Measurements from ENCODE around the gene ANKRD13D. TPM values are rescaled to one million over a fixed set of nuclear protein-coding genes. Genes with fewer than 3 reads are reported as not detected.
A peak's percentile ranks its signal among the peaks of the same experiment; 100 is the strongest.

The ANKRD13D gene
- polyA plus RNA-seq, 2 donors, result 36.8 to 87.3 TPM

DNA sequence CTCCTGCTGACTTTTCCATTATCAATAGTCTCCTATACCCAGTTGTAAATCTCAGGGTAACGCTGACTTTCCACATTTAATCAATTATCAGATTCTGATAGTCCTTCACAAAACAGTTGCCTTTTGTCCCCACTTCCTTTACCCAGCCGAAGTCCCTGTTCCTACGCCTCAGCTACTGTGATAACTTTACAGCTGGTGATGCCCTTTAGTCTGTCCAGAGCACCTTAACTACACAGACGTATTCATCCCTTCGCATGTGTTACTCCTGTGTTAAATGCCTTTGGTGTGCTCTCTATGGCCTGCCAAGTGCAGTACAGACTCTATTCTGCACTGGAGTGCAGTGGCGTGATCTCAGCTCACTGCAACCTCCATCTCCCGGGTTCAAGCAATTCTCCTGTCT lies 34.4 kb downstream of the ANKRD13D start:
- Histone ChIP-seq H3K4me3 (ENCODE audit: low read depth in 1 of 2, low read length in 2 of 2) (no peak overlapping the region), H3K36me3 (ENCODE audit: control insufficient read depth in 2 of 2, insufficient read depth in 2 of 2, low read length in 1 of 2) (peaks cover 0 to 7% of the 10 kb centered on the region in 2 donors), H3K27me3 (ENCODE audit: control insufficient read depth in 1 of 2, insufficient read depth in 2 of 2, low read length in 2 of 2) (no peaks in the 10 kb centered on the region), H3K9me3 (ENCODE audit: control insufficient read depth in 2 of 2, insufficient read depth in 1 of 2, low read depth in 1 of 2, low read length in 1 of 2) (no peaks in the 10 kb centered on the region), H3K27ac (ENCODE audit: low read depth in 2 of 2, low read length in 1 of 2) (no peak overlapping the region), H3K4me1 (ENCODE audit: control insufficient read depth in 2 of 2, insufficient read depth in 2 of 2, low read length in 1 of 2) (peaks cover 0 to 2% of the 10 kb centered on the region in 2 donors)
- 84 to 90% methylated on average over 7 of the region's 7 CpGs for WGBS, 2 donors

- Histone ChIP-seq H3K36me3 (ENCODE audit: control insufficient read depth in 2 of 2, insufficient read depth in 2 of 2, low read length in 1 of 2) (peaks cover 0 to 2% of the 10 kb centered on the region in 2 donors), H3K27me3 (ENCODE audit: control insufficient read depth in 1 of 2, insufficient read depth in 2 of 2, low read length in 2 of 2) (no peaks in the 10 kb centered on the region), H3K9me3 (ENCODE audit: control insufficient read depth in 2 of 2, insufficient read depth in 1 of 2, low read depth in 1 of 2, low read length in 1 of 2) (no peaks in the 10 kb centered on the region), H3K4me3 (ENCODE audit: low read depth in 1 of 2, low read length in 2 of 2) (no peak overlapping the region), H3K27ac (ENCODE audit: low read depth in 2 of 2, low read length in 1 of 2) (no peak overlapping the region), H3K4me1 (ENCODE audit: control insufficient read depth in 2 of 2, insufficient read depth in 2 of 2, low read length in 1 of 2) (no peaks in the 10 kb centered on the region)
- WGBS, 2 donors, result 77 to 78% methylated on average over 6 of the region's 6 CpGs
These were observed 43.1 kb downstream of the ANKRD13D start for GRCh38 chr11:67332081-67332691.

DNA sequence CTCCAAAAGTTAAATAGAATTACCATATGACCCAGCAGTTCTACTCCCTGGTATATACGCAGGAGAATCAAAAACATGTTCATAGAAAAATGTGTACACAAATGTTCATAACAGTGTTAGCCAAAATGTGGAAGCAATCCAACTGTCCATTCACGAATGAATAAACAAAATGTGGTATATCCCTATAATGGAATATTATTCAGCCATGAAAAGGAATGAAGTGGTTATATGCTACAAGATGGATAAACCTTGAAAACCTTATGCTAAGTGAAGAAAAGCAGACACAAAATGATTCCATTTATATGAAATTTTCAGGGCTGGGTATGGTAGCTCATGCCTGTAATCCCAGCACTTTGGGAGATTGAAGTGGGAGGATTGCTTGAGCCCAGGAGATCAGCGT lies 48.2 kb downstream of the ANKRD13D start:
- no peak overlapping the region for H3K27ac ChIP-seq (ENCODE audit: low read depth in 2 of 2, low read length in 1 of 2)
- peaks cover 0 to 2% of the 10 kb centered on the region in 2 donors for H3K36me3 ChIP-seq (ENCODE audit: control insufficient read depth in 2 of 2, insufficient read depth in 2 of 2, low read length in 1 of 2)
- H3K4me3 ChIP-seq (ENCODE audit: low read depth in 1 of 2, low read length in 2 of 2), result no peak overlapping the region
- H3K4me1 ChIP-seq (ENCODE audit: control insufficient read depth in 2 of 2, insufficient read depth in 2 of 2, low read length in 1 of 2), result no peaks in the 10 kb centered on the region
- WGBS, 2 donors, result 94% methylated on average over 3 of the region's 3 CpGs
- no peaks in the 10 kb centered on the region for H3K9me3 ChIP-seq (ENCODE audit: control insufficient read depth in 2 of 2, insufficient read depth in 1 of 2, low read depth in 1 of 2, low read length in 1 of 2)
- H3K27me3 ChIP-seq (ENCODE audit: control insufficient read depth in 1 of 2, insufficient read depth in 2 of 2, low read length in 2 of 2), result no peaks in the 10 kb centered on the region

DNA sequence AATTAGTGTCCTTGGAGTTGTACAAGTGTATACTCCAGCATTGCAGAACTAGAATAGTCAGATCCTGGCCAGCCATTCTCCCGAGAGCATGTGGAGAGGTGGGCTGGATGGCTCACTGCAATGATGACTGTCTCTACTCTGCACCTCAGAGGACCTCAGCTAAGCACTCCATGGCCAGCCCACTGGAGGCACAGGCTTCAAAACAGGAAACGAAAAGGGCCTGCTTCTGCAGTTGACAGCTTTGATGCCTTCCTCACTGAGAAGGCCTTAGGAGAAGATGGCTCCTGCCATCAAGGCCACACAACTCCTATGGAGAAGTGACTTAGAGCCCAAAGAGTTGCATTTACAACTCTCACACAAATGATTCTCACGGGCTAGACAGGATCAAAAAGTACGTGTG lies 55.2 kb downstream of the ANKRD13D start:
- no peaks in the 10 kb centered on the region for H3K9me3 ChIP-seq (ENCODE audit: control insufficient read depth in 2 of 2, insufficient read depth in 1 of 2, low read depth in 1 of 2, low read length in 1 of 2)
- peak overlapping the region; percentile 85 to 94 for H3K27ac ChIP-seq (ENCODE audit: low read depth in 2 of 2, low read length in 1 of 2)
- H3K4me1 ChIP-seq (ENCODE audit: control insufficient read depth in 2 of 2, insufficient read depth in 2 of 2, low read length in 1 of 2), result no peaks in the 10 kb centered on the region
- 78 to 81% methylated on average over 4 of the region's 4 CpGs for WGBS, 2 donors
- H3K27me3 ChIP-seq (ENCODE audit: control insufficient read depth in 1 of 2, insufficient read depth in 2 of 2, low read length in 2 of 2), result no peaks in the 10 kb centered on the region
- no peaks in the 10 kb centered on the region for H3K36me3 ChIP-seq (ENCODE audit: control insufficient read depth in 2 of 2, insufficient read depth in 2 of 2, low read length in 1 of 2)
- H3K4me3 ChIP-seq (ENCODE audit: low read depth in 1 of 2, low read length in 2 of 2), result no peak overlapping the region

DNA sequence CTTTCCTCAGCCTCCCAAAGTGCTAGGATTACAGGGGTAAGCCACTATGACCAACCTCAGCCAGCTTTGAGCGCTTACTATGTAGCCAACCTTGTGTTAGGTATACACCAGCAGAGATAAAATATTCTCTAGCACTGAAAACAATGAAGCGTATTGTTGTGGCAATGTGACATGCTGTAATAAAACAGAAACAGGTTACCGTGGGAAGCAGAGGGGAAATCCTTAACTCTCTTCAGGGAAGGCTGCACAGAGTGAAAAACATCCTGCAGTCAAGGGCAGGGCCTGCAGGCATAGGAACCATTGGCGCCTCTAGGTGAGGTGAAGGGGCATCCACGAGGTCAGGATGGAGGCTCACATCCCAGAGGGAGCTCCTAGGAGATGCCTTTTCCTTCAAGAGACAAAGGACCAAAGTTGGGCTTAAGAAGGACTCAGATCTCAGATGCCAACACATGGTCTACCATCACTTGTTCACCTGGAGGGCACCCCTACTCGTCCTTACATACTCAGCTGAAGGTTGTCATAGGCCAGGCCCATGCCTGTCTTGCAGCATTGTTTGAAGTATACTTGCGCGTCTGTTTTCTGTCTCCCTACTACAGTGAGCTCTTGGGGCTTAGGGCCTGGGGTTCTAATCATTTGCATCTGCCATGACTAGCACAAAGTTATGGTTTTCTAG lies 56.3 kb downstream of the ANKRD13D start:
- peak overlapping the region; percentile 85 to 94 for H3K27ac ChIP-seq (ENCODE audit: low read depth in 2 of 2, low read length in 1 of 2)
- 49 to 55% methylated on average over 8 of the region's 8 CpGs for WGBS, 2 donors
- H3K4me1 ChIP-seq (ENCODE audit: control insufficient read depth in 2 of 2, insufficient read depth in 2 of 2, low read length in 1 of 2), result no peaks in the 10 kb centered on the region

GRCh38 chr11:67345920-67346819 lies 57.1 kb downstream of the ANKRD13D start:
- H3K4me3 ChIP-seq (ENCODE audit: low read depth in 1 of 2, low read length in 2 of 2), result no peak overlapping the region
- H3K4me1 ChIP-seq (ENCODE audit: control insufficient read depth in 2 of 2, insufficient read depth in 2 of 2, low read length in 1 of 2), result peaks cover 0 to 3% of the 10 kb centered on the region in 2 donors
- peak overlapping the region; percentile 85 to 94 for H3K27ac ChIP-seq (ENCODE audit: low read depth in 2 of 2, low read length in 1 of 2)
- no peaks in the 10 kb centered on the region for H3K27me3 ChIP-seq (ENCODE audit: control insufficient read depth in 1 of 2, insufficient read depth in 2 of 2, low read length in 2 of 2)
- 36% methylated on average over 7 of the region's 7 CpGs for WGBS, 2 donors
- no peaks in the 10 kb centered on the region for H3K9me3 ChIP-seq (ENCODE audit: control insufficient read depth in 2 of 2, insufficient read depth in 1 of 2, low read depth in 1 of 2, low read length in 1 of 2)
- no peaks in the 10 kb centered on the region for H3K36me3 ChIP-seq (ENCODE audit: control insufficient read depth in 2 of 2, insufficient read depth in 2 of 2, low read length in 1 of 2)

More for the DNA sequence above, 56.3 kb downstream of the ANKRD13D start:
- Histone ChIP-seq H3K27me3 (ENCODE audit: control insufficient read depth in 1 of 2, insufficient read depth in 2 of 2, low read length in 2 of 2) (no peaks in the 10 kb centered on the region), H3K9me3 (ENCODE audit: control insufficient read depth in 2 of 2, insufficient read depth in 1 of 2, low read depth in 1 of 2, low read length in 1 of 2) (no peaks in the 10 kb centered on the region), H3K4me3 (ENCODE audit: low read depth in 1 of 2, low read length in 2 of 2) (no peak overlapping the region), H3K36me3 (ENCODE audit: control insufficient read depth in 2 of 2, insufficient read depth in 2 of 2, low read length in 1 of 2) (no peaks in the 10 kb centered on the region)

GRCh38 chr11:67347964-67348749 lies 59.1 kb downstream of the ANKRD13D start:
- Histone ChIP-seq H3K27ac (ENCODE audit: low read depth in 2 of 2, low read length in 1 of 2) (peak overlapping the region in 1 of 2 donors; percentile 40), H3K36me3 (ENCODE audit: control insufficient read depth in 2 of 2, insufficient read depth in 2 of 2, low read length in 1 of 2) (peaks cover 0 to 3% of the 10 kb centered on the region in 2 donors), H3K27me3 (ENCODE audit: control insufficient read depth in 1 of 2, insufficient read depth in 2 of 2, low read length in 2 of 2) (no peaks in the 10 kb centered on the region), H3K4me3 (ENCODE audit: low read depth in 1 of 2, low read length in 2 of 2) (no peak overlapping the region), H3K9me3 (ENCODE audit: control insufficient read depth in 2 of 2, insufficient read depth in 1 of 2, low read depth in 1 of 2, low read length in 1 of 2) (no peaks in the 10 kb centered on the region), H3K4me1 (ENCODE audit: control insufficient read depth in 2 of 2, insufficient read depth in 2 of 2, low read length in 1 of 2) (peaks cover 0 to 11% of the 10 kb centered on the region in 2 donors)
- WGBS, 2 donors, result 78% methylated on average over 11 of the region's 11 CpGs

GRCh38 chr11:67349036-67349435 lies 59.9 kb downstream of the ANKRD13D start:
- Histone ChIP-seq H3K4me3 (ENCODE audit: low read depth in 1 of 2, low read length in 2 of 2) (no peak overlapping the region), H3K4me1 (ENCODE audit: control insufficient read depth in 2 of 2, insufficient read depth in 2 of 2, low read length in 1 of 2) (peaks cover 0 to 11% of the 10 kb centered on the region in 2 donors), H3K27ac (ENCODE audit: low read depth in 2 of 2, low read length in 1 of 2) (peak overlapping the region in 1 of 2 donors; percentile 40), H3K9me3 (ENCODE audit: control insufficient read depth in 2 of 2, insufficient read depth in 1 of 2, low read depth in 1 of 2, low read length in 1 of 2) (no peaks in the 10 kb centered on the region), H3K36me3 (ENCODE audit: control insufficient read depth in 2 of 2, insufficient read depth in 2 of 2, low read length in 1 of 2) (peaks cover 0 to 3% of the 10 kb centered on the region in 2 donors), H3K27me3 (ENCODE audit: control insufficient read depth in 1 of 2, insufficient read depth in 2 of 2, low read length in 2 of 2) (no peaks in the 10 kb centered on the region)
- 69 to 73% methylated on average over 5 of the region's 5 CpGs for WGBS, 2 donors

DNA sequence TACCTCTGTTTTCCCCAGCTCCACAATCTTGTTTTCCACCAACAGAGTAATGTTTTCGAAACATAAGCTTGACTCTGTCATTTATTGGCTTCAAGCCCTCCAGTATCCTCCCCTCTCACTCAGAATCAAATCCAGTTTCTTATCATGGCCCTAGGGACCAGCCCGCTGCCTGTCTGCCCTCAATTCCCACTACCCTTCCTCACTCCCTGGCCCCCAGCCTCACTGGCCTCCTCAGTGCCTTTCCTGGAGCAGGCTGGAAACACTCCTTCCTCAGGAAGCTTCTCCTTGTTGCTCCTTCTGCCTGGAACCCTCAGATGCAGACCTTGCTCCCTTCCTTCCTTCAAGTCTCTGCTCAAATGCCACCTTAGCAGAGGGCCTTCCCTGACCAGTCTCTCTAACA lies 60.4 kb downstream of the ANKRD13D start:
- H3K4me1 ChIP-seq (ENCODE audit: control insufficient read depth in 2 of 2, insufficient read depth in 2 of 2, low read length in 1 of 2), result peaks cover 0 to 11% of the 10 kb centered on the region in 2 donors
- no peaks in the 10 kb centered on the region for H3K27me3 ChIP-seq (ENCODE audit: control insufficient read depth in 1 of 2, insufficient read depth in 2 of 2, low read length in 2 of 2)
- WGBS, 2 donors, result 84 to 90% methylated on average over 2 of the region's 2 CpGs
- H3K27ac ChIP-seq (ENCODE audit: low read depth in 2 of 2, low read length in 1 of 2), result peak overlapping the region in 1 of 2 donors; percentile 36
- no peaks in the 10 kb centered on the region for H3K9me3 ChIP-seq (ENCODE audit: control insufficient read depth in 2 of 2, insufficient read depth in 1 of 2, low read depth in 1 of 2, low read length in 1 of 2)
- H3K4me3 ChIP-seq (ENCODE audit: low read depth in 1 of 2, low read length in 2 of 2), result no peak overlapping the region
- peaks cover 0 to 3% of the 10 kb centered on the region in 2 donors for H3K36me3 ChIP-seq (ENCODE audit: control insufficient read depth in 2 of 2, insufficient read depth in 2 of 2, low read length in 1 of 2)
